GM19372 (cell line): ENCODE data around the gene ATRN.
"Not testable (repeated sequence)": the region's sequence is repeated elsewhere in the genome, so short reads cannot be mapped to it uniquely, and the experiment has no call there.

Experiments
- ATAC-seq: cut with Tn5 transposase; IDR thresholded peaks from one replicate; pipeline ENCODE4 v1.9.1; 2021; ENCODE audit warnings: mild to moderate bottlenecking, low read depth, moderate library complexity; ENCODE audit not compliant: unreplicated experiment

Gene ATRN

GRCh38 chr20:3560162-3560561 is 89.3 kb downstream of the ATRN start:
- no peak for ATAC-seq

DNA sequence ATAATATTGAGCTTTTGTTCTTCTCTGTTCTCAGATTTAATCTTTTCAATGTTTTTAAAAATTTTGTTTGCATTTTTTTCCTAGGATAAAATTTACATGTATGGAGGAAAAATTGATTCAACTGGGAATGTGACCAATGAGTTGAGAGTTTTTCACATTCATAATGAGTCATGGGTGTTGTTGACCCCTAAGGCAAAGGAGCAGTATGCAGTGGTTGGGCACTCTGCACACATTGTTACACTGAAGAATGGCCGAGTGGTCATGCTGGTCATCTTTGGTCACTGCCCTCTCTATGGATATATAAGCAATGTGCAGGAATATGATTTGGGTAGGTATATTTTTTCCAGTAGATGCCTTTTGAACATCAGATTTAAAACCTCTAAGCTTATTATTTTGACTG is 89.8 kb downstream of the ATRN start:
- ATAC-seq, result no peak

DNA sequence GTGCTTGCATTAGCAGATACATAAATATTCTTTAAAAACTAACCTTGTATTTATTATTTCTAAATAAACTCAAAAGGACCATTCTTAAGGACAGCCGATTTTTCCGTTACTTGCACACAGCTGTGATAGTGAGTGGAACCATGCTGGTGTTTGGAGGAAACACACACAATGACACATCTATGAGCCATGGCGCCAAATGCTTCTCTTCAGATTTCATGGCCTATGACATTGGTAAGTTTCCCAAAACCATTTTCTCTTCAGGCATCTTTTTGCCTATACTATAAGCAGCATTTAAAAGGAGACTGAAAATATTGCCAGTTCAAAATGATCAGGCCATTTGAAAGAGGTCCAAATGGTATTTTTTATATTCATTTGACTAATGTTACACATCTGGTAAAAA is 92.3 kb downstream of the ATRN start:
- ATAC-seq, result no peak

DNA sequence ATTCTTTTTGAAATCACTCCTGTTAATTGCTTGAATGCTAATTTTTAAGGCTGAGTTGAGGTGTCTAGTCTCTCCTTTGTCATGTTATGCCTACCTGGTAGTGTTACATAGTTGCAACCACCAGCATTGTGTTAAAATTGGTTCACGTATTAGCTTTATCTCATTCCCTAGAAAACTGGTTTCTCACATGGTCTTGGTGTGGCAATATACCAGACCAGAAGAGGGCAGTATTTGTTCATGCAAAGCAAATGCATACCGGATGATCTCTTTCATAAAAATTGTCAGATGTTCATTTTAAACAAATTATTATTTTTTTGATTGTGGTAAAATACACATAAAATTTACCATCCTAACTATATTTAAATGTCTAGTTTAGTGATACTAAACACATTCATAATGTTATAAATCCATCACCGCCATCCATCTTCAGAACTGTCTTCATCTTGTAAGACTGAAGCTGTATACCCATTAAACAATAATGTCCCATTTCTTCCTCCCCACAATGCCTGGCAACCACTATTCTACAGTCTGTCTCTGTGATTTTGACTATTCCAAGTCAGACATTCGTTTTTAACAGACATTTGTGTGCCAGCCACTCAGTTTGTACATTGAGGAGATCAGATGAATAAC is 92.8 kb downstream of the ATRN start:
- no peak for ATAC-seq

- no peak for ATAC-seq
Observed at GRCh38 chr20:3565851-3566250, 95.0 kb downstream of the ATRN start.

DNA sequence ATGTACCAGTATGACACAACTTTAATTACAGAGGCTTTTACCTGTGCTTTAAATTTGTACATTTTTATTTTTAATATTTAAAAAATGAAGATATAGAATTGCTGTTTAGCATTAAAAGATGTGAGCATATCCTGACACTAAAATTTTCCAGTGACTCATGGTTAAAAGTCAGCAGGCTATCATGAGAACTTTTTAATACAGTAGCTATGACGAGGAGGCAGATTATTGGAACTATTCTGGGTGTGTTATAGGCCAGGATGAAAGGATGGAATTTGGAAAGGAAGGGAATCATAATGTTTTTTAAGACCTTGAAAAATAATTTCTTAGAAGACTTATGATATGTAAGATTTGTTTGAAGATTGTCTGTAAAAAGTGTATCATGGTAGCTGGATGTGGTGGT is 101.3 kb downstream of the ATRN start:
- ATAC-seq, result no peak

DNA sequence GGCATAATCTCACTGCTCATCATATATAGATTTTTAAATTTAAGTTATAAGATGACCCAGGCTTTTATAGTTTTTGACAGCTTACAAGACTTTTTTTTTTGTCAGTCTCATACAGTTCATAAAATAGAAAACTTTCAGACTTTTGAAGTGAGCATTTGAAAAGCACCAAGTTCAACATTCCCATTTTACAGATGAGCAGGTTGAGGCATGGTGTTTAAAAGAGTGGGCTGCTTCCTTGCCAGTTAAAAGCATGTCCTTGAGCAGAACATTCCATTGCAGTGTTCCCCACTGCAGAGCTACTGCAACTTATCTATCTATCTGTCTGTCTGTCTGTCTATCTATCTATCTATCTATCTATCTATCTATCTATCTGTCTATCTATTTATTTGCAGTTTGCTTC is 105.5 kb downstream of the ATRN start:
- no peak for ATAC-seq

DNA sequence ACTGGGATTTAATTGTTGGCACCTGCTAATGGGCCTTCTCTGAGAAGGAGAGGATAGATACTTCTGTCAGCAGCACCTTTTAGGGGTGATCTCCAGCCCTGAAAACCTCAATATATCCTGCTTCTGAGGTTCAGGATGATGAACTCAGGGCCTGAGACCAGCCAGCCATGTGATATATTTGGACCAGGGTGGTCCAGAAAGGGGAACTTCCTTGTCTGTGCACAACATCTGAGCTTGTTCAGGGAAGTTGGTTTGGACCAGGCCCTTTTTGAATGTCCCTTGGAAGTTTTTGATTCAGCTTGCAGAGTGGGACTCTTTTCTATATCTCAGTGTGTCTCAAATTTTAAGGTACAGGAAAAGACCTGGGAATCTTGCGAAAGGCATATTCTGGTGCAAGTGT is 106.5 kb downstream of the ATRN start:
- ATAC-seq, result no peak

- no peak for ATAC-seq
Observed at GRCh38 chr20:3580412-3580811, 109.6 kb downstream of the ATRN start.

DNA sequence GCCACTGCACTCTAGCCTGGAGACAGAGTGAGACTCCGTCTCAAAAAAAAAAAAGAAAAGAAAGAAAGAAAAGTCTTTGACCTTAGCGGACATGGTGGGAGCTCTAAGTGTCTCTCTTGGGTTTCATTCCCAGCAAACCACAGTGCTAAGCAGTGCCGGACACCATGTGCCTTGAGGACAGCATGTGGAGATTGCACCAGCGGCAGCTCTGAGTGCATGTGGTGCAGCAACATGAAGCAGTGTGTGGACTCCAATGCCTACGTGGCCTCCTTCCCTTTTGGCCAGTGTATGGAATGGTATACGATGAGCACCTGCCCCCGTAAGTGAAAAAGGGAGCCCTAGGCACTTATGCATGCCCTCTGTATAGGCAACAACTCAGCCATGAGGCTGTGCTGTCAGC is 112.9 kb downstream of the ATRN start:
- no peak for ATAC-seq

DNA sequence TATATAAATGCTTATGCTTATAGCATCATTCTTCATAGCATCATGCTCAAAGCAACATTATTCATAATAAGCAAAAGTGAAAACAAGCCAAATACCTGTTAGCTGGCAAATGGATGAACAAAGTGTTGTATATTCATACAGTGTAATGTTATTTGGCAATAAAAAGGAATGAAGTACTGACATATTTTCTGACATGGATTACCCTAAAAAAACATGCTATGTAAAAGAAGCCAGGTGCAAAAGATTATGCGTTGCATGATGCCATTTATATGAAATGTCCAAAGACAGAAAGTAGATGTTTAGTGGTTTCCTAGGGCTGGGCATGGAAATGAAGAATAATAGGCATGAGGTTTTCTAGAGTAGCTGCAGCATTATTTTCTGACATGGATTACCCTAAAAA is 115.3 kb downstream of the ATRN start:
- no peak for ATAC-seq

GRCh38 chr20:3590164-3590563 is 119.3 kb downstream of the ATRN start:
- ATAC-seq, result no peak

GRCh38 chr20:3592931-3593330 is 122.1 kb downstream of the ATRN start:
- no peak for ATAC-seq

GRCh38 chr20:3595541-3595940 is 124.7 kb downstream of the ATRN start:
- no peak for ATAC-seq

DNA sequence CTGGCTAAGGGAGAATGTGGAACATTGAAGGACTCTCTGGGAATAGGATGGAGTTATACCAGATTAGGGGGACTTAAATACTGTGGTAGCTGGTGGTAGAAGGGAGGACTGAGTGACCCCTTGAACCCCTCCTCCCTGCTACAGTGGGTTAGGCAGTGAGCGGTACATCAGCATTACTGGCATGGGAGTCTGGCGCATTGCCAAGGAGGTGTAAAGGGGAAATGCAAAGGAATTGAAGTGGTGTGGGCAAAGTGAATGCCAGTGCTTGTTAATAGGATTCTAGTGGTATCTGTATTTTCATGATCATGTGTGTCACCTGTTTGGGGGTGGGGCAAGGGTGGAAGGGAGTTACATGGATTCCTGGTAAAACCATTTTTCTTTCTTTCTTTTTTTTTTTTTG is 132.3 kb downstream of the ATRN start:
- ATAC-seq, result no peak

GRCh38 chr20:3605386-3605886 is 134.6 kb downstream of the ATRN start:
- ATAC-seq, result not testable (repeated sequence)

DNA sequence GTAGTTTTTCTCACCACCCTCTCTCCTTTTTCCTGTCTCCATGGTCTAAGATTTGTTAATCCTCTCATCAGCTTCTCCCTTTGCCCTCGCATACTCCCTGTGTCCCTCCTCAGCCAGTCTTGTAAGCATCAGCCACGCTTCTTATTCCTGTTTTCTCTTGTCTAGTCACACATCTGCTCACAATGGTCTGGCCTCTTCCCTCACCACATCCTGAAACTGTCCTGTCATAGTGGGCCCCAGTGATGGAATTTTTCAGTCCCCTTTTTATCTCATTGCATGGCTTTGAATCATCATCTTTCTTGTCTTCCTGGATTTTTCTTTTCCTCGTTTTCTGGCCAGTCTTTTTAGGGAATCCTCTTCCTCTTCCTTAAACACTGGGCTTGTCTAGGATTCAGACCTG is 135.2 kb downstream of the ATRN start:
- ATAC-seq, result no peak

DNA sequence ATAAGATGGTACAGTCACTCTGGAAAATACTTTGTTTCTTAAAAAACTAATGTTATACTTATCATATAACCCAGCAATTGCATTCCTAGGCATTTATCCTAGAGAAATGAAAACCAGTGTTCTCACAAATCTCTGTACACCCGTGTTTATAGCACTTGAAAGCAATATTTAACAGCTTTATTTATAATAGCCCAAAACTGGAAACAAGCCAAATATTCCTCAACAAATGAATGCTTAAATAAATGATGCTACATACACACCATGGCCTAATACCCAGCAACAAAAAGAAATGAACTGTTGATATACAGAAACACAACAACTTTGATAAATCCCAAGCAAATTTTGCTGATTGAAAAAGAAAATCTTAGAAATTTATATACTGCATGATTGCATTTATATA is 141.1 kb downstream of the ATRN start:
- ATAC-seq, result no peak

DNA sequence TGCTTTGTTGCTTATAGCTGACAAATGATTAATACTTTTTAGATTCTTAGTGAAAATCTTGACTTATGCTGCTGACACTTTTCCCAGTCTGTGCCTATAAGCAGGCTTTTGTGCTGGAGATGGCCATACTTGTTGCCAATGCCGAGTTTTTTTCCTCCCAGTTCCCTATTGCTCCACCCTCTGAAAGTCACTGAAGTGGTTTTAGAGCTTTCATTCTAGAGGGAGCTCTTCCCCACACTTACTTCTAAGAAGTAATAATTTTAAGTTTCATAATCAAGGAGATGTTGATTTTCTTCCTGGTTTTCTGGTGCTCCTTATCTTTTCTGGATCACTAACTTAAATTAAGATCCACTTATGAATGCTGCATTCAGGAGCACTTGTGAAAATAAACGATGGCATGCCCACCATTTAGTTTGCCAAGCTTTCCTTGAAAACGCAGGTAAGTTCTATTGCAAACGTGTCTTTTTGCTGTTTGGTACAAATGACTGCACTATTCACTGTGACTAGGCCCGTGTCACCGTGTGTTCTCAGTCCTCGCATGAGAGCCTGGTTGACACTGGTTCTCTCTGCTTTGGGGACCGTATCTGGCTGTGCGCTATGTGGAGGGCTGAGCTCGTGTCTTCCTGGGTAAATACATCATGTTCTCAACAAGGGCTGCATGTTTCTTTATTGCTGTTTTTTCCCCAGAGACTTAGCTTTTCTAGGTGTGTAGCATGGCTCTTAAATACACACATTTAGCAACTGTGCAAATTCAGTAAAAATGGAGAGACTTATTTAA is 142.2 kb downstream of the ATRN start:
- no peak for ATAC-seq

- ATAC-seq, result no peak
Observed at GRCh38 chr20:3613821-3614440, 143.1 kb downstream of the ATRN start.

DNA sequence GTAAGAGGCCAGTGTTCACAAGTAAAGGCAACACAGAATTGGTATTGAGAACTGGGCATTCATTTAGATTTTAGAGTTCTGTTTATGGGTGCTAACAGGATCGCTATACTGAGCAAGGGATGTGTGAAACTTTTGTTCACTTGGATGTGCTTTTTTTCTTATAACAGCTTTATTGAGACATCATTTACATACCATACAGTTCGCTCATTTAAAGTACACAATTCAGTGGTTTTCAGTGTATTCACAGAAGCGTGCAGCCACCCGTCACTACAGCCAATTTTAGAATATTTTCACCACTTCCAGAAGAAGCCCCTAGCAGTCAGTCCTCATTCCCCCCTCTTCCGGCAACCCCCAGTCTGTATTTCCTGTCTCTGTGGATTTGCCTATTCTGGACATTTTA is 143.6 kb downstream of the ATRN start:
- no peak for ATAC-seq
